HL-60 (cell line): ENCODE data around the gene PITPNC1.
A peak's percentile ranks its signal among the peaks of the same experiment; 100 is the strongest.

Experiments
- DNase-seq, 2 experiments: peaks; one replicate each; pipeline ENCODE4 v3.0.0-alpha.2; 2010 to 2020; ENCODE audit warnings: low read depth in 1 of 2, low spot score in 1 of 2
- H3K27ac ChIP-seq: fragments of 250-450 bp; sonication (Bioruptor Pico); replicated peaks from 2 replicates; pipeline ENCODE4 v1.5.1; 2020; ENCODE audit warnings: mild to moderate bottlenecking, moderate library complexity
- H3K27me3 ChIP-seq: fragments of 250-450 bp; sonication (Bioruptor Pico); 2 replicates; pipeline ENCODE4 v1.5.1; 2021; ENCODE audit warnings: mild to moderate bottlenecking, moderate library complexity; ENCODE audit not compliant: insufficient read depth, poor library complexity, severe bottlenecking
- H3K4me3 ChIP-seq: replicated peaks from 2 replicates; pipeline ENCODE4 v1.5.1; 2011; ENCODE audit warnings: mild to moderate bottlenecking, control low read depth, low read length; ENCODE audit not compliant: insufficient read depth
- CTCF ChIP-seq: IDR thresholded peaks from one replicate; pipeline ENCODE4 v1.5.1; 2011; ENCODE audit warnings: low read length, control low read depth, inconsistent platforms; ENCODE audit not compliant: insufficient read depth
- GABPA ChIP-seq: IDR thresholded peaks from 2 replicates; pipeline ENCODE4 v1.6.1; 2012; ENCODE audit warnings: low read depth
- POLR2AphosphoS5 ChIP-seq: IDR thresholded peaks from 2 replicates; pipeline ENCODE4 v1.6.1; 2012; ENCODE audit warnings: low read depth
- SPI1 ChIP-seq: IDR thresholded peaks from 2 replicates; pipeline ENCODE4 v1.6.1; 2012; ENCODE audit warnings: low read depth, mild to moderate bottlenecking, borderline replicate concordance
- TF ChIP-seq, protein P1 (sequence below): IDR thresholded peaks from 2 replicates; pipeline ENCODE4 v1.6.1; 2012; ENCODE audit warnings: low read depth; ENCODE audit not compliant: insufficient replicate concordance

PITPNC1 gene

DNA sequence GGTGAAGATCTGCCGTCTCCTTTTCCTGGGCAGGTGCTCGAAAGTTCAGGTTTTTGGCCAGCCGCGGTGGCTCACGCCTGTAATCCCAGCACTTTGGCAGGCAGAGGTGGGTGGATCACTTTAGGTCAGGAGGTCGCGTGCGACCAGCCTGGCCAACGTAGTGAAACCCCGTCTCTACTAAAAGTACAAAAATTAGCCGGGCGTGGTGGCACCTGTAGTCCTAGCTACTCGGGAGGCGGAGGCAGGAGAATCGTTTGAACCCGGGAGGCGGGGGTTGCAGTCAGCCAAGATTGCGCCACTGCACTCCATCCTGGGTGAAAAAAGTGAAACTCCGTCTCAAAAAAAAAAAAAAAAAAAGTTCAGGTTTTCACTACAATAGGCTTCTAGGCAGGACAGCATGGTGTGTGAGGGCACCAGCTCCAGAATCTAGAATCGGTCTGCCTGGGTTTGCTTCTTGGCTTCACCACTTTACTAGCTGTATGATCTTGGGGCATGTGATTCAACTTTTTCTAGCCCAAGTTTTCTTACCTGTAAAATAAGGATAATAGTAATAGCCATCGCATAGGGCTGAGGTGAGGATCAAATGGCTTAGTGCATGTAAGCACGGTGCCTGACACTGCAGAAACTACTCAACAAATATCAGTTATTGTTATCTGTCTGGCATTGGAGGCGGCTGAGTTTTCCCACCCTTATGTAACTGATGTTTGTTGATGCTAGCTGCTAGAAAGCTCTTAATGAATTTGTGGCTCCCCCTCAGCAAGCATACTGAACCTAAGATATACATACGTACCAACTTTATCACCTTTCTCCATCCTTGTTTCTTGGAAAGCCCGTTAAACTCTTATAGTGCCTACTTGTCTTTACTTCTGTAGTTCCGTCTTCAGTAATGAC, 12.0 kb upstream of the PITPNC1 start:
- Histone ChIP-seq H3K27me3 (no peaks in the 10 kb centered on the region), H3K4me3 (peak overlapping the region; percentile 91), H3K27ac (peak overlapping the region; percentile 94)
- DNase-seq = peak in 1 of 2 experiments; percentile 71
- TF ChIP-seq SPI1 (no peak), GABPA (no peak), POLR2AphosphoS5 (no peak)

GRCh38 chr17:67365738-67366192, 11.3 kb upstream of the PITPNC1 start:
- DNase-seq = peak; percentile 39 to 65
- Histone ChIP-seq H3K27ac (peak overlapping the region; percentile 94), H3K4me3 (peak overlapping the region; percentile 91), H3K27me3 (no peaks in the 10 kb centered on the region)
- TF ChIP-seq GABPA (no peak), POLR2AphosphoS5 (no peak), CTCF (no peak), SPI1 (no peak)
- TF ChIP-seq, protein P1, sequence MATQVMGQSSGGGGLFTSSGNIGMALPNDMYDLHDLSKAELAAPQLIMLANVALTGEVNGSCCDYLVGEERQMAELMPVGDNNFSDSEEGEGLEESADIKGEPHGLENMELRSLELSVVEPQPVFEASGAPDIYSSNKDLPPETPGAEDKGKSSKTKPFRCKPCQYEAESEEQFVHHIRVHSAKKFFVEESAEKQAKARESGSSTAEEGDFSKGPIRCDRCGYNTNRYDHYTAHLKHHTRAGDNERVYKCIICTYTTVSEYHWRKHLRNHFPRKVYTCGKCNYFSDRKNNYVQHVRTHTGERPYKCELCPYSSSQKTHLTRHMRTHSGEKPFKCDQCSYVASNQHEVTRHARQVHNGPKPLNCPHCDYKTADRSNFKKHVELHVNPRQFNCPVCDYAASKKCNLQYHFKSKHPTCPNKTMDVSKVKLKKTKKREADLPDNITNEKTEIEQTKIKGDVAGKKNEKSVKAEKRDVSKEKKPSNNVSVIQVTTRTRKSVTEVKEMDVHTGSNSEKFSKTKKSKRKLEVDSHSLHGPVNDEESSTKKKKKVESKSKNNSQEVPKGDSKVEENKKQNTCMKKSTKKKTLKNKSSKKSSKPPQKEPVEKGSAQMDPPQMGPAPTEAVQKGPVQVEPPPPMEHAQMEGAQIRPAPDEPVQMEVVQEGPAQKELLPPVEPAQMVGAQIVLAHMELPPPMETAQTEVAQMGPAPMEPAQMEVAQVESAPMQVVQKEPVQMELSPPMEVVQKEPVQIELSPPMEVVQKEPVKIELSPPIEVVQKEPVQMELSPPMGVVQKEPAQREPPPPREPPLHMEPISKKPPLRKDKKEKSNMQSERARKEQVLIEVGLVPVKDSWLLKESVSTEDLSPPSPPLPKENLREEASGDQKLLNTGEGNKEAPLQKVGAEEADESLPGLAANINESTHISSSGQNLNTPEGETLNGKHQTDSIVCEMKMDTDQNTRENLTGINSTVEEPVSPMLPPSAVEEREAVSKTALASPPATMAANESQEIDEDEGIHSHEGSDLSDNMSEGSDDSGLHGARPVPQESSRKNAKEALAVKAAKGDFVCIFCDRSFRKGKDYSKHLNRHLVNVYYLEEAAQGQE = no peak

DNA sequence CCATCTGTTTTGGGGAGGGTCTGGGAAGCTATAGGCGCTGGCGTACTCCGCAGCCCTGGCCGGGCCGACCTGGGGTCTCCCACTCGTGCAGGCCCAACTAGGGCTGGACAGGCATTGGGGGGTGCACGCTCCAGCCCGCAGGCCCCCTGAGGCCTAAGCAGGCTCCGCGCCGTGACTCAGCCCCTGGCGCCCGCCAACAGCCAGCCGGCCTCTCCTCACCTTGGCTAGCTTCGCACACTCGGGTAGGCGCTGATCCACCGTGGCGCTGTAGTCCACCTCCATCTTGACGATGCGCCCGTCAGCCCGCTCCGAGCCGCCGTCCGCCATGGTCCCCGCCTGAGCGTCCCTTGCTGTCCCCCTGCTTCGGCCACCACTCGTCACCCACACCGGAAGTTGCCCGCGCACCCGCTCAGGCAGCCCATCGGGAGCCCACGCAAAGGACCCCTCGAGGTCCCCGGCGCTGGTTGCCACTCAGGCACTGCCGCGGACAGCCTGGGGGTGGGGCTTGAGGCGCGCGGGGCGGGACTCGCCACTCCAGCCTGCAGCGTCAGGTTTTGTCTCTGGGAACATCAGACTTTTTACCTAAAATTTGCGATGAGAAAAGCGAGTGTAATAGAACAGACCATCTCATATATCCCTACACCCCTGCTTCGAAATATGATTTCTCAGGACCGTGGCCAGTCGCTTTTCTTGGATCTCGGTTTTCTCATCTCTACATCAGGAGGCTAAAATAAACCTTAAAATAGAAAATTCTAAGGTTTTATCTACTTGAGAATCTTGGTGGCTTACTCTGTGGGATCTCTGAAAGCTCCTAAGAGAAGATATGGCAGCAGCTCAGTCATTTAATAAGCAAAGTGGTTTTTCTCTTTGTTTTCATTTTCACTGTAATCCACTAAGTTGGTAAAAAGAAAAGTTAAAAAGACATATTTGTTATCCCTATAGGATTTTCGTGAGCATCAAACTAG, 10.6 kb upstream of the PITPNC1 start, which contains the start of gene PSMD12:
TSS of gene PSMD12 (minus strand) at position 385 of the 965 bp plus-strand sequence. CDS start at position 327, 58 bp downstream.
- Histone ChIP-seq H3K27ac (peak within 1 kb of the TSS; percentile 94), H3K27me3 (no peaks in the 10 kb centered on the region), H3K4me3 (peak within 1 kb of the TSS; percentile 91)
- TF ChIP-seq SPI1 (no peak), GABPA (peak; percentile 73), POLR2AphosphoS5 (peak; percentile 95), CTCF (no peak)
- TF ChIP-seq, protein P1 = peak; percentile 64
- peak; percentile 92 to 93 for DNase-seq

DNA sequence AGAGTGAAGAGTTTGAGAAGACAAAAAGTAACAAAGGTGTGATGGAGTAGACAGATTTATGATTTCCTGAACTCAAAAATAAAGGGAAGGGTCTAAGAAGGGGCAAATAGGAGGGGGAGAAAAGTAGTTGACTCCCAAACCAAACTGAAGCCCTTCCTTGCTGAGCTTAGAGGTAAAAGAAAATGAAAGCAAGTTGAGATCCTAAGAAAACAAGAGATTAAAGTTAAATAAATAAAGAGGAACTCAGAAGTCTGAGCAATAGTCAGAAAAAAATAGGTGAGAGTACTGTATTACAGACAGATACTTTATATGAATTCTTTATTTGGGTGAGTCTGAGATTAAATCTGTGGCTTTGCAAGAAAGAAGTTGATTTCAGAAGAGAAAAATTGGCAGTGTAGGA, 7.4 kb upstream of the PITPNC1 start:
- no peak overlapping the region for H3K27ac ChIP-seq
- no peaks in the 10 kb centered on the region for H3K27me3 ChIP-seq
- TF ChIP-seq POLR2AphosphoS5 (no peak), SPI1 (peak; percentile 22; the same call in 1 of the 2 replicates)
- TF ChIP-seq, protein P1 = no peak
- no peak for DNase-seq
- H3K4me3 ChIP-seq = no peak overlapping the region
